B cell (primary cell): Measurements from ENCODE around the gene ARHGEF7. TPM values are rescaled to one million over a fixed set of nuclear protein-coding genes. Genes with fewer than 3 reads are reported as not detected.

ENCODE experiments used
- ATAC-seq: fragments of 200-7000 bp; cut with Tn5 transposase; one replicate; pipeline ENCODE4 v1.10.0; 2021; ENCODE audit warnings: low read depth, mild to moderate bottlenecking, moderate number of reproducible peaks, moderate library complexity
- CTCF ChIA-PET: fragments of 350-600 bp; sonication (Branson Sonifier 250); formaldehyde crosslinking; loops from one replicate; lab custom pipeline; 2021; ENCODE audit warnings: antibody characterized with exemption, inconsistent platforms; lab: Charles Lee
- POLR2A ChIA-PET: fragments of 350-600 bp; sonication (Branson Sonifier 250); formaldehyde crosslinking; loops from one replicate; lab custom pipeline; 2021; ENCODE audit warnings: antibody characterized with exemption; lab: Charles Lee
- DNase-seq: peaks from one replicate; pipeline ENCODE4 v3.0.0; 2013
- H2AFZ ChIP-seq: 2 replicates; pipeline ENCODE4 v1.6.1; 2012; ENCODE audit warnings: mild to moderate bottlenecking, low read depth, low read length; ENCODE audit not compliant: insufficient read depth, poor library complexity, severe bottlenecking
- H3K27ac ChIP-seq, 2 donors: 1 replicate in 1 of 2; 2 replicates in 1 of 2; pipeline ENCODE4 v1.5.1; 2012 to 2013; ENCODE audit warnings: low read length in 2 of 2, mild to moderate bottlenecking in 2 of 2, moderate library complexity in 1 of 2
- H3K27me3 ChIP-seq, 4 experiments: fragments of 200-600 bp in 1 of 4; sonication (generic) in 1 of 4; replicated peaks in 1 of 4; 1 replicate in 2 of 4; 2 replicates in 2 of 4; pipeline versions ENCODE4 v1.6.1 to v1.7.0; 2013 to 2016; ENCODE audit warnings: low read length in 3 of 4, mild to moderate bottlenecking in 2 of 4, mixed read lengths in 1 of 4, moderate library complexity in 1 of 4; ENCODE audit not compliant: insufficient read depth in 4 of 4, control insufficient read depth in 3 of 4; ENCODE audit errors: control extremely low read depth in 1 of 4
- H3K36me3 ChIP-seq, 2 experiments: replicated peaks in 1 of 2; 1 replicate in 1 of 2; 2 replicates in 1 of 2; pipeline versions ENCODE4 v1.6.1 to v1.7.1; 2013; ENCODE audit warnings: low read length in 1 of 2; ENCODE audit not compliant: insufficient read depth in 2 of 2, control insufficient read depth in 1 of 2; ENCODE audit errors: control extremely low read depth in 1 of 2, extremely low read depth in 1 of 2
- H3K4me1 ChIP-seq, 2 donors: fragments of 200-600 bp in 1 of 2; sonication (generic) in 1 of 2; 1 replicate in 1 of 2; 2 replicates in 1 of 2; pipeline versions ENCODE4 v1.5.1 to v1.6.1; 2013 to 2017; ENCODE audit warnings: low read length in 2 of 2; ENCODE audit not compliant: control insufficient read depth in 2 of 2, insufficient read depth in 2 of 2
- H3K4me2 ChIP-seq: replicated peaks from 2 replicates; pipeline ENCODE3; 2012; ENCODE audit warnings: mild to moderate bottlenecking, low read depth, low read length; ENCODE audit not compliant: poor library complexity, severe bottlenecking
- H3K4me3 ChIP-seq, 5 experiments: fragments of 200-600 bp in 1 of 5; sonication (generic) in 1 of 5; 1 replicate in 3 of 5; 2 replicates in 2 of 5; pipeline versions ENCODE4 v1.5.1 to v1.7.0; 2011 to 2016; ENCODE audit warnings: low read length in 4 of 5, mild to moderate bottlenecking in 4 of 5, low read depth in 2 of 5, control low read depth in 1 of 5, moderate library complexity in 1 of 5; ENCODE audit not compliant: insufficient read depth in 1 of 5; ENCODE audit errors: control extremely low read depth in 1 of 5, extremely low read depth in 1 of 5
- H3K79me2 ChIP-seq: fragments of 200-600 bp; sonication (generic); one replicate; pipeline ENCODE4 v1.6.0; 2016; ENCODE audit warnings: low read length; ENCODE audit not compliant: control insufficient read depth, insufficient read depth
- H3K9ac ChIP-seq: fragments of 200-600 bp; sonication (generic); 2 replicates; pipeline ENCODE4 v1.6.1; 2017; ENCODE audit warnings: mild to moderate bottlenecking, low read length, moderate library complexity
- H3K9me3 ChIP-seq, 3 donors: one replicate each; pipeline versions ENCODE4 v1.6.1 to v1.7.1; 2013; ENCODE audit warnings: low read length in 2 of 3; ENCODE audit not compliant: control insufficient read depth in 2 of 3, insufficient read depth in 1 of 3; ENCODE audit errors: control extremely low read depth in 1 of 3
- H4K20me1 ChIP-seq: 2 replicates; pipeline ENCODE4 v1.6.0; 2012; ENCODE audit warnings: mild to moderate bottlenecking, low read length; ENCODE audit not compliant: insufficient read depth, control insufficient read depth, poor library complexity, severe bottlenecking
- H3K27ac Mint-ChIP-seq: one replicate; pipeline ENCODE4 v1.8.0; 2021; ENCODE audit warnings: mixed read lengths
- H3K27me3 Mint-ChIP-seq: one replicate; pipeline ENCODE4 v1.8.0; 2021; ENCODE audit warnings: mixed read lengths
- H3K4me1 Mint-ChIP-seq: one replicate; pipeline ENCODE4 v1.8.0; 2021; ENCODE audit warnings: mixed read lengths
- H3K4me3 Mint-ChIP-seq: one replicate; pipeline ENCODE4 v1.8.0; 2021; ENCODE audit warnings: mixed read lengths
- H3K9me3 Mint-ChIP-seq: one replicate; pipeline ENCODE4 v1.8.0; 2022; ENCODE audit warnings: mixed read lengths; ENCODE audit not compliant: insufficient read depth
- EZH2 ChIP-seq: IDR thresholded peaks from 2 replicates; pipeline ENCODE4 v1.6.1; 2012; ENCODE audit warnings: borderline replicate concordance, low read depth, mild to moderate bottlenecking, moderate library complexity, low read length; ENCODE audit not compliant: insufficient read depth, poor library complexity, severe bottlenecking
- WGBS: methylation state at CpG from one replicate; pipeline ENCODE4 v1.1.5; 2013; ENCODE audit warnings: missing lambda C conversion rate; ENCODE audit not compliant: insufficient coverage; 5-methylcytosine and 5-hydroxymethylcytosine counted together
- intact Hi-C: fragments of 100-400 bp; cut with micrococcal nuclease; formaldehyde crosslinking; loops from one replicate; pipeline ENCODE4 v1.10.0; 2022
- polyA plus RNA-seq: library from polyadenylated mRNA; depleted of rRNA; stranded (reverse); fragments of >200 nt; gene quantifications from 2 replicates; pipeline ENCODE4 v1.2.3, GENCODE V29; 2012
- total RNA-seq, 2 donors: library from RNA; stranded (reverse); fragments of 120-200 nt in 1 of 2; gene quantifications; 1 replicate in 1 of 2; 2 replicates in 1 of 2; pipeline versions ENCODE4 v1.2.3 to v1.2.4, GENCODE V29; 2013 to 2022
- TF ChIP-seq, protein P1 (sequence below): fragments of 200-600 bp; IDR thresholded peaks from one replicate; pipeline ENCODE4 v1.8.0; 2022; ENCODE audit warnings: antibody characterized with exemption, mild to moderate bottlenecking

ARHGEF7 gene
- total and polyA plus RNA-seq, 2 donors (not counting 1 experiment from before 2014, with no cell fraction given) = 62.3 to 125 TPM

DNA sequence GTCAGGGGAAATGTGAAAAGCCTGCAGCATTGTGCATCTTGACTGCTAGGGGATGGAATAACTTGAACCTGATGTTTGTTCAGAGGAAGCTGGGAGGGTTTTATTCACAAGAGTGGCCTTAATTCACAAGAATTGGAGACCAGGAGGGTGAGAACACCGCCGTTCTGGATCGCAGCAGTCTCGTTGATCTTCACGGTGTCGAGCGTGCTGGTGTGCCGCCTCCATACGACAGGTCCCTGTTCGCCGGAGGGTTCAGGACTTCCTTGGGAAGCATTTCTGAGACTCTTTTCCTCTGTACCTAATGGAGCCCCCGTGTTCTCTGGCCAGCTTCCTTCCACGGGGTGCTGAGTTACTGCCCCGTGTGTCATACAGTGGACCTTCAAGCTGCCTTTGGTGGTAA is 66.9 kb downstream of the ARHGEF7 start:
- Mint-ChIP-seq H3K27ac (peak overlapping the region; percentile 62), H3K4me3 (no peak overlapping the region), H3K4me1 (peaks cover 93% of the 10 kb centered on the region), H3K9me3 (no peaks in the 10 kb centered on the region), H3K27me3 (no peaks in the 10 kb centered on the region)
- ChIA-PET CTCF (interaction anchor here (1.1 to 2.5 kb wide), 3 partner anchors 20 to 114 kb away, joined by 3 to 11 read pairs (median 4); no protein-coding TSS in a partner anchor), POLR2A (no interaction called here)
- H3K4me1 ChIP-seq = peaks cover 72 to 89% of the 10 kb centered on the region in 2 donors
- no peak overlapping the region for H3K9ac ChIP-seq
- TF ChIP-seq, protein P1, sequence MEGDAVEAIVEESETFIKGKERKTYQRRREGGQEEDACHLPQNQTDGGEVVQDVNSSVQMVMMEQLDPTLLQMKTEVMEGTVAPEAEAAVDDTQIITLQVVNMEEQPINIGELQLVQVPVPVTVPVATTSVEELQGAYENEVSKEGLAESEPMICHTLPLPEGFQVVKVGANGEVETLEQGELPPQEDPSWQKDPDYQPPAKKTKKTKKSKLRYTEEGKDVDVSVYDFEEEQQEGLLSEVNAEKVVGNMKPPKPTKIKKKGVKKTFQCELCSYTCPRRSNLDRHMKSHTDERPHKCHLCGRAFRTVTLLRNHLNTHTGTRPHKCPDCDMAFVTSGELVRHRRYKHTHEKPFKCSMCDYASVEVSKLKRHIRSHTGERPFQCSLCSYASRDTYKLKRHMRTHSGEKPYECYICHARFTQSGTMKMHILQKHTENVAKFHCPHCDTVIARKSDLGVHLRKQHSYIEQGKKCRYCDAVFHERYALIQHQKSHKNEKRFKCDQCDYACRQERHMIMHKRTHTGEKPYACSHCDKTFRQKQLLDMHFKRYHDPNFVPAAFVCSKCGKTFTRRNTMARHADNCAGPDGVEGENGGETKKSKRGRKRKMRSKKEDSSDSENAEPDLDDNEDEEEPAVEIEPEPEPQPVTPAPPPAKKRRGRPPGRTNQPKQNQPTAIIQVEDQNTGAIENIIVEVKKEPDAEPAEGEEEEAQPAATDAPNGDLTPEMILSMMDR = no peak
- TF ChIP-seq EZH2 = no peak
- intact Hi-C loops = loop anchor here (10.0 kb wide), 1 partner anchor 707 kb away; no protein-coding TSS in a partner anchor
- no peak overlapping the region for H3K4me3 ChIP-seq
- DNase-seq (no peak), ATAC-seq (no peak)
- H3K27me3 ChIP-seq = no peaks in the 10 kb centered on the region
- H2AFZ ChIP-seq = no peak overlapping the region
- H3K27ac ChIP-seq = no peak overlapping the region
- H3K36me3 ChIP-seq = peaks cover 2 to 7% of the 10 kb centered on the region in 2 experiments
- no peaks in the 10 kb centered on the region for H3K9me3 ChIP-seq
- H3K79me2 ChIP-seq = peaks cover 91% of the 10 kb centered on the region
- H3K4me2 ChIP-seq = no peak overlapping the region
- 97% methylated on average over 13 of the region's 14 CpGs for WGBS
- peaks cover 20% of the 10 kb centered on the region for H4K20me1 ChIP-seq

DNA sequence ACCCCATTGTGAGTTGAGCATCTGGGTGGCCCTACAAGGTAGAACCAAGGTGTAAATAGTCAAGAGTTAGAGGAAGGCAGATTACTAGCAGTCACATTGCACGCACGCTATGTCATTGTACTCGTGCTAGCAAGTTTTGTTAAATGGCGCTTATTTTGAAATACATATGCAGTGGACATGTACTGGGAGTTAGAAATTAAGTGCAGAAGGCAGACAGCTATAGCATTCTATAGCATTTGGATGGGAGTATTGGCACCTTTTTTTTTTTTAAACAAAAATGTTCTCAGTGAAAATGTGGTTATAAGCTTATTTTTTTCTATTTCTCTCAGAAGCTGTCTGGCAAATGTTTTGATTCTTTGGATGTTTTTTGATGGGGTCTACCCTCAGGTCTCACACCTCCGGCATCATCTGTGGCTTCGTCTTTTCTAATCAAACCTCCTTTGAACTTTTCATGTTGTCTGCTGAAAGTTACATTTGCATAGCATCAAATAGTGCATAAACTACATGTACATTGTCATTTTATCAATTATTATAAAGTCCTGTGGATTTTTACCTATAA is 68.1 kb downstream of the ARHGEF7 start:
- peak overlapping the region; percentile 97 for H3K27ac Mint-ChIP-seq
- no peak for TF ChIP-seq EZH2
- H3K4me3 Mint-ChIP-seq = peak overlapping the region; percentile 14
- DNase-seq (no peak), ATAC-seq (no peak)
- intact Hi-C loops = loop anchor here (10.0 kb wide), 1 partner anchor 708 kb away; no protein-coding TSS in a partner anchor
- no peaks in the 10 kb centered on the region for H3K9me3 Mint-ChIP-seq
- no peak overlapping the region for H3K4me2 ChIP-seq
- peak overlapping the region; percentile 92 to 95 for H3K27ac ChIP-seq
- POLR2A ChIA-PET = interaction anchor here (2.0 kb wide), 1 partner anchor 18 kb away, joined by 4 read pairs; no protein-coding TSS in a partner anchor
- peaks cover 93% of the 10 kb centered on the region for H3K4me1 Mint-ChIP-seq
- no peaks in the 10 kb centered on the region for H3K36me3 ChIP-seq
- H3K4me1 ChIP-seq = peaks cover 72 to 89% of the 10 kb centered on the region in 2 donors
- H3K27me3 ChIP-seq = no peaks in the 10 kb centered on the region
- H3K9ac ChIP-seq = no peak overlapping the region
- H3K27me3 Mint-ChIP-seq = no peaks in the 10 kb centered on the region
- 100% methylated on average over 4 of the region's 6 CpGs for WGBS
- peaks cover 91% of the 10 kb centered on the region for H3K79me2 ChIP-seq
- H4K20me1 ChIP-seq = peaks cover 29% of the 10 kb centered on the region
- no peaks in the 10 kb centered on the region for H3K9me3 ChIP-seq
- no peak overlapping the region for H2AFZ ChIP-seq
- CTCF ChIA-PET = interaction anchor here (1.0 to 4.0 kb wide), 4 partner anchors 20 to 115 kb away, joined by 3 to 22 read pairs (median 12); no protein-coding TSS in a partner anchor
- H3K4me3 ChIP-seq = no peak overlapping the region
